Right renal cortex interstitium (tissue), 3 donors: Measurements from ENCODE around the gene SETBP1. TPM values are rescaled to one million over a fixed set of nuclear protein-coding genes. Genes with fewer than 3 reads are reported as not detected.

Source experiments
- DNase-seq, 3 donors: peaks; one replicate each; pipeline ENCODE4 v3.0.0-alpha.2; 2013; ENCODE audit warnings: low read depth in 3 of 3, low spot score in 2 of 3
- polyA plus RNA-seq, 3 donors: library from polyadenylated mRNA; unstranded; fragments of 120-200 nt; gene quantifications; one replicate each; pipeline ENCODE4 v1.2.1, GENCODE V29; 2013; ENCODE audit not compliant: insufficient read length in 3 of 3

The SETBP1 gene
- polyA plus RNA-seq, 3 donors, result 27.5 to 32.4 (median 30.1) TPM

DNA sequence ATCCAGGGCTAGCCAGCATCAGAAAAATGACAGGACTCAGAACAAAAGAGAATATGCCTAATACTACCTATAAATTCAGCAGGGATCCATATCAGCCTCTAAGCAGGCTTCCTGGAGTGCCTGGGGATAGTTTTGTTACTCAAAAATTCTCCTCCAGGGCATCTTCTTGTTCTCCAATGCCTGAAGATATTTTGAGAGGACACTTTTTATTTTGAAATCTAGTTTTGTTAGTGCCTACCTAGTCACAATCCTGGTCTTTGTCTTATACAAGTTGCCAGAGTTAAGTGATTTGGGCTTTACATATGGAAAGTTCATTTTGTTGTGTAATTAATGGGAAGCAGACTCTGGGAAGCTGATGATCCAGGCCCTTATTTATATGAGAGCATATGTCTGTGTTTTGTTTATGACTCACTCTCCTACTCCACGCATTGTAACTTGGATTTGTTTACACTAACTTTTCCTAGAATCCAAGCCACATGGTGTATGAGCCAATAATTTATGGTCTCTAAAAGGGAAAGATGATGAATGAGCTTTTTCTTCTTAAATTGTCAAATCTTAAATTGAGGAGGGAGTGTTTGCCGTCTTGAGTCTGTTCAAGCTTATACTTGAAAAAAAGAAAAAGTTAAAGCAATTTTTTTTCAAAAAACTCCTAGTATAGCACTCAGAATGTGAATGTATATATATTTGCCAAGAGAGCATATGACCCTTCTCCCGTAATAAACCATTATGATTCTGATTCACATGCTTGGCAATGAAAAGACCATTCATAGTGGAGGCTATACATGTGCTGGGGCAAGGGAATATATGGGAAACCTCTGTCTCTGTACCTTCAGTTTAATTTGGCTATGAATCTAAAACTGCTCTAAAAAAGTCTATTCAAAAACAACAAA is 370.3 kb downstream of the SETBP1 start:
- peak; percentile 31 to 44 (median 41) for DNase-seq

DNA sequence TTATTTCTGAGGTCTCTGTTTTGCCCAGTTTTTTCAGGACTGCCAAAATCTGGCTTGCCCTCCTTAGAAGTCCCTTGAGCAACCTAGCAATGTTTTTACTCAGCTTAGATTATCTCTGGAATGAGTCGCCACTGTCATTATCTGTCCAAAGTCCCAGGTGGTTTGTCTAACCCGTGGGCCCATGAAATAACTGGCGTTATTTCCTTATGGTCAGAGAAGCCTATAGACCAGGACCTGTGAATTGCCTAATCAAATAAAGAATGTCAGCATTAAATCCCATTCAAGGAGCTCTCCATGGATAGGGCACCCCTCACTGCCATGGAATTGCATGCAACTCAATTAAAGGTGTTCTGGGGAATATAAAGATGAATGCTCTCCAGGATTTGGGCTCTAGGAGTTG is 373.9 kb downstream of the SETBP1 start:
- no peak for DNase-seq

- DNase-seq, result no peak
Measured at GRCh38 chr18:45055811-45056210, 375.1 kb downstream of the SETBP1 start.

- DNase-seq, result no peak
Measured at GRCh38 chr18:45056926-45057325, 376.2 kb downstream of the SETBP1 start.

GRCh38 chr18:45057955-45058600 is 377.4 kb downstream of the SETBP1 start:
- DNase-seq, result no peak

DNA sequence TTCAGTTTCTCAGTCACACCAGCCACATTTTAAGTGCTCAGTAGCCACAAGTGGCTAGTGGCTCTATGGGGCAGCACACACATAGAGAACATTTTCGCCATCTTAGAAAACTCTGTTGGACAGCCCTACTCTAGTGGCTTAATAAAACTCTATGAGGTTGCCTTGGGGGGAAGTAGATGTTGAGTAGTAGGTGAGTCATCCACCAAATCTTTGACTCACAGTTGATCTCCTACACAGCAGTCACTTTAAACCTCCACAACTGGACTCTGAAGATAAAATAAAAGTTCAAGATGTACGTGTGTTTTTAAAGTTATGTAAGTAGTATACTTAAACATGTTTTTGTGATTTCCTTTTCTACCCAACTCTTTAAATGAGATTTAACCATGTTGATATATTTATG is 379.0 kb downstream of the SETBP1 start:
- no peak for DNase-seq

DNA sequence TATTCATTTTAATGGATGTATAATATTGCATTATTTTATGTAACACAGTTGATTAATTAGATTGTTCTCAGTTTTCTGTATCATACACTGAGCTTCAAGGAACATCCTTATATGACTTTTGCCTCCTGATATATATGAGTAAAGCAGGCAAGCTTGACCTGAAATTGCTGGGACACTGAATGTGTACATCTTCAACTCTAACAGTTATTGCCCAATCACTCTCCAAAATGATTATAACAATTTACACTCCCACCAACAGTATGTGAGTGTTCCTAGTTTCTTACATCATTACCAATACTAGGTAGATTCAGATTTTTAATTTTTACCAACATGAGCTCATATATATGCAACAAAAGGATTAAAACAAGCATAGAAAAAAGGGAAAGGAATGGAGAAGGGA is 379.4 kb downstream of the SETBP1 start:
- DNase-seq, result no peak

- DNase-seq, result no peak
Measured at GRCh38 chr18:45061359-45061758, 380.7 kb downstream of the SETBP1 start.

DNA sequence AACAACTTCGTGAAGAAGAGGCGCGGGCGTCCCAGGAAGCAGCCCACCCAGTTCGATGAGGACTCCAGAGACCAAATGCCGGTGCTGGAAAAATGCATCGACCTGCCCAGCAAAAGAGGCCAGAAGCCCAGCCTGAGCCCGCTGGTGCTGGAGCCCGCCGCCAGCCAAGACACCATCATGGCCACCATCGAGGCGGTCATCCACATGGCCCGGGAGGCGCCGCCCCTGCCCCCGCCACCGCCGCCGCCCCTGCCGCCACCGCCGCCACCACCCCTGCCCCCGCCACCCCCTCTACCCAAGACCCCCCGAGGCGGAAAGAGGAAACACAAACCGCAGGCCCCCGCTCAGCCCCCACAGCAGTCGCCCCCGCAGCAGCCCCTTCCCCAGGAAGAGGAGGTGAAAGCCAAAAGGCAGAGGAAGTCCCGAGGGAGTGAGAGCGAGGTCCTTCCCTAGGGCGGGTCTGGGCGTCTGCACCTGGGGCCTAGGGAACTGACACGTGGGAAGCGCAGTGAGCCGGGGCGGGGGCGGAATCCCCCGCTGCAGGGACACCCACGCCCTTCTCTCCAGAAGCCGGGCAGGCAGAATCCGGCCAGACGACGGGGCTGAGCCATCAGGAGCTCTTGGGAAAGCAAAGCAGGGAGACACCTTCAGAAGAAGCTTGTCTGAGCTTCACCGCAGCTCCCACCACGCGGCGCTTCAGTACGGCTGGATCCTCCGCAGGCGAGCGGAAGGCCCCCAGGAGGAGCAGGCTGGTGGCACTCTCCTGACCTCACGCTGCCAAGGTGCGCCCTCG is 382.8 kb downstream of the SETBP1 start:
- DNase-seq, result no peak

- no peak for DNase-seq
Measured at GRCh38 chr18:45066210-45066609, 385.5 kb downstream of the SETBP1 start.

GRCh38 chr18:45066886-45067285 is 386.2 kb downstream of the SETBP1 start:
- no peak for DNase-seq

- no peak for DNase-seq
Measured at GRCh38 chr18:45068400-45069094, 387.9 kb downstream of the SETBP1 start.

GRCh38 chr18:45069546-45069945 is 388.9 kb downstream of the SETBP1 start:
- no peak for DNase-seq

GRCh38 chr18:45071956-45072355 is 391.3 kb downstream of the SETBP1 start:
- no peak for DNase-seq

- DNase-seq, result no peak
Measured at GRCh38 chr18:45073556-45073955, 392.9 kb downstream of the SETBP1 start.

DNA sequence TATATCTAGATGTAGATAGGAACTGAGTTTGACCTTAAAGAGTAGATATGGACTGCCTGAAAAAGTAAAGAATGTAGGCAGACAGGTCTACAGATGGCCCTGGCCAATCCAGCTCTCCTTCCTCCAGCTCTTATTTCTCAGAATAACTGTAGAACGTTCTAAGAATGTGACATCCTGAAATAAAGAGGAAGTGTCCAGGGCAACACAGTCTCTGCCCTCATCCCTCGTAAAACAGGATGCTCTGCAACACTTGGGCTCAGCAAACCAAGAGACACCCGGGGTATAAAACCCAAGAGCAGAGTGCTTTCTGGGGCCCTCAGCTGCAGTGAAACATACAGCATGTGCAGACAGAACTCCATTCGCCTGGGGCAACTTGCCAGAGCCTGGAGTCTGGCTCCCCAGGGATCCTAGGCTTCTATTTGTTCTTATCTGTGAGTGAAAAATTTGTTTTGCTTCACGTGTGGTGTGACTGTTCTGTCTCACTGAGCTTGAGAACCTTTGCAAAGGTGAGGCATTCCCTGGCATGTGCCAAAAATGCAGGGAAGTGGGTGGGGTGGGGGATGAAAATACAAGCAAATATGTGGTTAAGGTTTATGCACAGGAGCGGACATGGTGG is 401.0 kb downstream of the SETBP1 start:
- DNase-seq, result no peak

GRCh38 chr18:45083226-45083855 is 402.7 kb downstream of the SETBP1 start:
- DNase-seq, result no peak

GRCh38 chr18:45084206-45084605 is 403.5 kb downstream of the SETBP1 start:
- DNase-seq, result peak in 2 of 3 donors; percentile 41 to 47

DNA sequence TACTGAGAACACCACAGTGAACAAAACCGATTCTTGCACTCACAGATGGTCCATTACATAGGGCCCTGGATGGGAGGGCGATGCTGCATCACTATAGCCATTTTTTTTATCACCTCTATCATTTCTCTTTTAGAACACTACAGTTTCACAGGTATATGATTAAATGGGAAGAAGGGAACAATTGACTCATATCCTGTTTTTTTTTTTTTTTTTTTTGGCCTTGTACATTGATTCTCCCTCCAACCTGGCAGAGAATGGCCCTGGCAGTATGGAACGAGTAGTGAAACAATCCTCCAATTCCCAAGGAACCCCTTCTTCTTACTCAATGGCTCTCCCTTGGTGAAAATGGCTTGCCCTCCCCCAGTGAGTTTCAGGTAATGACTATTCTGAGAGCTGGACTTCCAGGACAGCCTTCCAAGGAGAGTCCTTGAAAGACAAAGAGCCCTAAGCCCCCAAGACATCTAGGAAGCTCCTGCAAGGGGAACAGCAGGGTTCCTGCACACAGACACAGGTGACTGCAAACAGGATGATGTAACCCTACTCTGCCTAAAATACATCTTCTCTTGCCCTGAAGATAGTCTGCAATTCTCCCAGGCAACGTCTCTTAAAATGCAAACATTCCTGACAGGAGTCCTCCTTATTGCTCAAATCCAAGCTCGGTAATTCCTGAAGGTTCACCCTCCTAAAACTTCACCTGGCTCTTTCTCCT is 405.4 kb downstream of the SETBP1 start:
- DNase-seq, result no peak
